ENCODE measurements around the gene MIS12.

Gene MIS12

GRCh38 chr17:5509482-5509881 lies 23.1 kb downstream of the MIS12 start:
- no peak overlapping the region for H3K4me3 ChIP-seq
- H3K27ac ChIP-seq, result no peak overlapping the region
- no peak for DNase-seq (ENCODE audit: low spot score)
- TF ChIP-seq CTCF (IDR thresholded peaks at IDR 0.05), result no peak

- no peak overlapping the region for H3K27ac ChIP-seq
- no peak overlapping the region for H3K4me3 ChIP-seq
- no peak for DNase-seq (ENCODE audit: low spot score)
- no peak for TF ChIP-seq CTCF (IDR thresholded peaks at IDR 0.05)
Measured at GRCh38 chr17:5510771-5511170, 24.4 kb downstream of the MIS12 start.

GRCh38 chr17:5511401-5512225 lies 25.2 kb downstream of the MIS12 start:
- Histone ChIP-seq H3K27ac (no peak overlapping the region), H3K4me3 (no peak overlapping the region)
- DNase-seq (ENCODE audit: low spot score), result no peak
- no peak for TF ChIP-seq CTCF (IDR thresholded peaks at IDR 0.05)

- no peak for DNase-seq (ENCODE audit: low spot score)
- no peak for TF ChIP-seq CTCF (IDR thresholded peaks at IDR 0.05)
- H3K27ac ChIP-seq, result no peak overlapping the region
Measured at GRCh38 chr17:5513628-5514027, 27.3 kb downstream of the MIS12 start.

GRCh38 chr17:5514976-5515375 lies 28.6 kb downstream of the MIS12 start:
- Histone ChIP-seq H3K27ac (no peak overlapping the region), H3K4me3 (no peak overlapping the region)
- no peak for TF ChIP-seq CTCF (IDR thresholded peaks at IDR 0.05)
- DNase-seq (ENCODE audit: low spot score), result no peak

More at GRCh38 chr17:5513628-5514027, 27.3 kb downstream of the MIS12 start:
- H3K4me3 ChIP-seq, result no peak overlapping the region

- Histone ChIP-seq H3K27ac (peak overlapping the region; percentile 2 to 49), H3K4me3 (no peak overlapping the region)
- no peak for TF ChIP-seq CTCF (IDR thresholded peaks at IDR 0.05)
- DNase-seq (ENCODE audit: low spot score), result no peak
Measured at GRCh38 chr17:5516060-5516792, 29.9 kb downstream of the MIS12 start.
